GM12878 (cell line): ENCODE measurements around the gene ANKMY2. TPM values are rescaled to one million over a fixed set of nuclear protein-coding genes. Genes with fewer than 3 reads are reported as not detected.
A peak's percentile ranks its signal among the peaks of the same experiment; 100 is the strongest.

Experiments
- ATAC-seq: fragments of 200-7000 bp; cut with Tn5 transposase; 3 replicates; pipeline ENCODE4 v1.9.1; 2020; ENCODE audit warnings: mild to moderate bottlenecking, moderate library complexity
- BruUV-seq: library from RNA; stranded (reverse); fragments of 400-500 nt; replicated peaks from 2 replicates; lab custom pipeline; 2021; lab: Mats Ljungman, UMichigan
- CTCF ChIA-PET: fragments of 300-600 bp; sonication (Branson Sonifier 250); formaldehyde crosslinking; extraction: SDS; loops from one replicate; lab custom pipeline; 2021; ENCODE audit warnings: inconsistent platforms; lab: Yijun Ruan, JAX
- POLR2A ChIA-PET: fragments of 350-600 bp; formaldehyde crosslinking; extraction: SDS; loops from one replicate; lab custom pipeline; 2021; ENCODE audit warnings: inconsistent platforms; lab: Charles Lee
- RAD21 ChIA-PET: fragments of 300-600 bp; sonication (Branson Sonifier 250); formaldehyde crosslinking; loops from one replicate; lab custom pipeline; 2023; ENCODE audit warnings: antibody characterized with exemption; ENCODE audit not compliant: unreplicated experiment; lab: Charles Lee
- SMC1A ChIA-PET: fragments of 300-600 bp; sonication (Branson Sonifier 250); formaldehyde crosslinking; loops from one replicate; lab custom pipeline; 2023; ENCODE audit not compliant: unreplicated experiment, uncharacterized antibody; lab: Charles Lee
- DNase-seq: peaks from one replicate; pipeline ENCODE4 v3.0.0-alpha.2; 2011; ENCODE audit warnings: low read depth, low spot score
- FAIRE-seq: peaks from 3 replicates; lab custom pipeline; 2011; peaks lifted over from hg19 to GRCh38; lab: Jason Lieb, UNC
- H2AFZ ChIP-seq: 2 replicates; pipeline ENCODE4 v1.6.0; 2011; ENCODE audit warnings: low read depth, low read length, control low read depth; ENCODE audit not compliant: control insufficient read depth
- H3K27ac ChIP-seq: 2 replicates; pipeline ENCODE4 v1.5.1; 2011; ENCODE audit warnings: control low read depth; ENCODE audit not compliant: control insufficient read depth, insufficient read depth
- H3K27me3 ChIP-seq, 2 experiments: replicated peaks in 1 of 2; 2 replicates each; pipeline versions ENCODE4 v1.6.0 to v1.6.1; 2011; ENCODE audit warnings: low read length in 1 of 2; ENCODE audit not compliant: control insufficient read depth in 2 of 2, insufficient read depth in 2 of 2
- H3K36me3 ChIP-seq, 2 experiments: 2 replicates each; pipeline ENCODE4 v1.5.1; 2011; ENCODE audit warnings: low read length in 1 of 2; ENCODE audit not compliant: control insufficient read depth in 2 of 2, insufficient read depth in 2 of 2
- H3K4me1 ChIP-seq: 2 replicates; pipeline ENCODE4 v1.6.1; 2011; ENCODE audit warnings: mild to moderate bottlenecking, low read length, moderate library complexity, mixed read lengths; ENCODE audit not compliant: control insufficient read depth, insufficient read depth
- H3K4me2 ChIP-seq: 2 replicates; pipeline ENCODE4 v1.6.0; 2011; ENCODE audit warnings: control low read depth; ENCODE audit not compliant: control insufficient read depth, insufficient read depth
- H3K4me3 ChIP-seq: fragments of 200-600 bp; sonication (generic); 2 replicates; pipeline ENCODE4 v1.5.1; 2016
- H3K79me2 ChIP-seq: 2 replicates; pipeline ENCODE4 v1.6.0; 2011; ENCODE audit warnings: low read length; ENCODE audit not compliant: control insufficient read depth, insufficient read depth
- H3K9ac ChIP-seq: 2 replicates; pipeline ENCODE4 v1.8.0; 2011; ENCODE audit warnings: low read length, control low read depth, mixed read lengths; ENCODE audit not compliant: control insufficient read depth, insufficient read depth
- H3K9me3 ChIP-seq: replicated peaks from 3 replicates; pipeline ENCODE4 v1.5.1; 2011; ENCODE audit warnings: mild to moderate bottlenecking, low read length; ENCODE audit not compliant: control insufficient read depth, insufficient read depth
- H4K20me1 ChIP-seq: 2 replicates; pipeline ENCODE4 v1.6.0; 2011; ENCODE audit not compliant: control insufficient read depth, insufficient read depth
- BACH1 ChIP-seq: fragments of 450-650 bp; IDR thresholded peaks from 2 replicates; pipeline ENCODE4 v1.6.1; 2017; ENCODE audit warnings: mild to moderate bottlenecking, borderline replicate concordance
- BCL11A ChIP-seq: IDR thresholded peaks from 2 replicates; pipeline ENCODE4 v1.6.1; 2011; ENCODE audit warnings: low read depth, low read length
- BCL3 ChIP-seq: IDR thresholded peaks from 2 replicates; pipeline ENCODE4 v1.6.1; 2011; ENCODE audit warnings: borderline replicate concordance, low read depth, mild to moderate bottlenecking, moderate library complexity, low read length; ENCODE audit not compliant: insufficient read depth, poor library complexity, severe bottlenecking
- BMI1 ChIP-seq: fragments of 450-650 bp; IDR thresholded peaks from 2 replicates; pipeline ENCODE4 v1.6.1; 2016; ENCODE audit warnings: mild to moderate bottlenecking, moderate library complexity, borderline replicate concordance
- BRCA1 ChIP-seq: IDR thresholded peaks from 2 replicates; pipeline ENCODE4 v1.6.1; 2011; ENCODE audit warnings: low read depth, low read length, improper control_type of control experiment
- CREM ChIP-seq: IDR thresholded peaks from 2 replicates; pipeline ENCODE4 v1.6.1; 2014; ENCODE audit warnings: antibody characterized with exemption, low read depth
- JUNB ChIP-seq: IDR thresholded peaks from 2 replicates; pipeline ENCODE4 v1.6.1; 2016; ENCODE audit warnings: antibody characterized with exemption, mild to moderate bottlenecking
- NFIC ChIP-seq: IDR thresholded peaks from 2 replicates; pipeline ENCODE4 v1.6.1; 2012; ENCODE audit warnings: low read depth, mild to moderate bottlenecking, inconsistent platforms, low read length, moderate library complexity
- NFYA ChIP-seq: IDR thresholded peaks from 2 replicates; pipeline ENCODE4 v1.6.1; 2011; ENCODE audit warnings: low read depth, mild to moderate bottlenecking, low read length, improper control_type of control experiment, borderline replicate concordance
- REST ChIP-seq: IDR thresholded peaks from 2 replicates; pipeline ENCODE4 v1.6.1; 2012; ENCODE audit warnings: mild to moderate bottlenecking, low read depth, low read length
- SMAD5 ChIP-seq: IDR thresholded peaks from 2 replicates; pipeline ENCODE4 v1.6.1; 2016; ENCODE audit warnings: antibody characterized with exemption, low read depth
- SPI1 ChIP-seq: IDR thresholded peaks from 2 replicates; pipeline ENCODE4 v1.6.1; 2011; ENCODE audit warnings: low read depth, mild to moderate bottlenecking, low read length, moderate library complexity, borderline replicate concordance; ENCODE audit not compliant: insufficient read depth
- ZBTB11 ChIP-seq: fragments of 450-650 bp; formaldehyde crosslinking; IDR thresholded peaks from 2 replicates; pipeline ENCODE4 v1.5.0; 2022; ENCODE audit warnings: mild to moderate bottlenecking, missing genetic modification characterization
- ZSCAN29 ChIP-seq: fragments of 450-650 bp; IDR thresholded peaks from 2 replicates; pipeline ENCODE4 v1.6.1; 2017; ENCODE audit warnings: mild to moderate bottlenecking, moderate library complexity
- WGBS: methylation state at CpG from one replicate; pipeline ENCODE4 v1.1.6; 2016; ENCODE audit warnings: low lambda C conversion rate; ENCODE audit not compliant: insufficient replicate concordance, insufficient coverage; ENCODE audit errors: missing lambda C conversion rate; 5-methylcytosine and 5-hydroxymethylcytosine counted together
- in situ Hi-C: fragments of 300-500 bp; cut with MboI; formaldehyde crosslinking; loops from 9 replicates; pipeline ENCODE4 v1.14.3; 2018; ENCODE audit warnings: mixed read lengths
- intact Hi-C: fragments of 100-400 bp; cut with micrococcal nuclease; formaldehyde crosslinking; loops from one replicate; pipeline ENCODE4 v1.14.2; 2022; ENCODE audit not compliant: unreplicated experiment
- polyA plus RNA-seq, 11 experiments: library from polyadenylated mRNA; depleted of rRNA in 4 of 11; unstranded in 6 of 11; stranded (reverse) in 5 of 11; fragments of >200 nt; fragmentation: Nextera tagmentation in 4 of 11; fragmentation: Illumina TruSeq in 1 of 11; extraction: Ambion mirVana in 4 of 11; extraction: Trizol in 1 of 11; gene quantifications; 1 replicate in 1 of 11; 2 replicates in 10 of 11; pipeline versions ENCODE4 v1.2.1 to v1.2.3, GENCODE V29; 2011 to 2016; ENCODE audit warnings: inconsistent platforms in 2 of 11, missing spikeins in 2 of 11, low read depth in 1 of 11
- total RNA-seq, 4 experiments: library from RNA; depleted of rRNA in 3 of 4; stranded (reverse); fragments of >200 nt in 3 of 4; fragmentation: Illumina TruSeq in 1 of 4; extraction: Trizol in 1 of 4; gene quantifications; 2 replicates each; pipeline versions ENCODE4 v1.2.1 to v1.2.3, GENCODE V29; 2013 to 2021

The ANKMY2 gene
- total and polyA plus RNA-seq, 10 of the 15 experiments (the other 5 are each of a cell fraction or from before 2014, with no cell fraction given) = 0.10 to 0.48 (median 0.29) TPM

- TF ChIP-seq BRCA1 (no peak), BCL11A (0 out of 2 replicates have a peak, but pooled peaks have one; percentile 13), NFIC (no peak), CREM (no peak), BCL3 (no peak)
Observed at GRCh38 chr7:16645593-16646471, at the start of gene ANKMY2, which contains the start of gene BZW2 (continued).

GRCh38 chr7:16694806-16695205 is 49.3 kb upstream of the ANKMY2 start:
- RAD21 ChIA-PET = no interaction called here
- no peak for FAIRE-seq
- Histone ChIP-seq H3K27me3 (no peaks in the 10 kb centered on the region), H3K9ac (no peak overlapping the region), H4K20me1 (no peaks in the 10 kb centered on the region), H3K27ac (no peak overlapping the region), H3K4me3 (no peak overlapping the region), H3K4me1 (no peaks in the 10 kb centered on the region), H3K4me2 (no peak overlapping the region), H3K36me3 (no peaks in the 10 kb centered on the region; a peak in 1 of 4 replicates), H3K79me2 (no peaks in the 10 kb centered on the region), H2AFZ (no peak overlapping the region), H3K9me3 (no peaks in the 10 kb centered on the region)
- intact Hi-C loops (loop anchor here (5.0 kb wide), 1 partner anchor 222 kb away; no protein-coding TSS in a partner anchor), in situ Hi-C loops (no loop called here)
- POLR2A ChIA-PET = no interaction called here
- SMC1A ChIA-PET = interaction anchor here (1.2 kb wide), 1 partner anchor 223 kb away, joined by 4 read pairs; no protein-coding TSS in a partner anchor
- DNase-seq = no peak
- CTCF ChIA-PET = interaction anchor here (0.8 to 1.2 kb wide), 3 partner anchors 13 to 225 kb away, joined by 3 to 4 read pairs (median 3); no protein-coding TSS in a partner anchor
- WGBS = 9% methylated on average over 6 of the region's 6 CpGs
- BruUV-seq = no TSS peak
- ATAC-seq = no peak
- TF ChIP-seq ZBTB11 (CRISPR knock-in tag) = no peak
- TF ChIP-seq REST = no peak
- no peak for TF ChIP-seq SPI1
- TF ChIP-seq ZSCAN29 = no peak
- no peak for TF ChIP-seq JUNB
- no peak for TF ChIP-seq SMAD5
- no peak for TF ChIP-seq BACH1
- no peak for TF ChIP-seq BMI1
- no peak for TF ChIP-seq NFYA
